ENCODE results near the gene KRTAP4-1.
"Not testable (repeated sequence)": the region's sequence is repeated elsewhere in the genome, so short reads cannot be mapped to it uniquely, and the experiment has no call there.

The KRTAP4-1 gene

GRCh38 chr17:41211845-41212466 is 27.2 kb upstream of the KRTAP4-1 start:
- FAIRE-seq (no peak), DNase-seq (ENCODE audit: insufficient read length, low spot score) (no peak)
- TF ChIP-seq TAF1 (IDR thresholded peaks at IDR 0.05; ENCODE audit: low read depth, low read length) (no peak), PAX5 (IDR thresholded peaks at IDR 0.05; ENCODE audit: insufficient read depth, low read length, severe bottlenecking) (no peak), POLR2AphosphoS5 (IDR thresholded peaks at IDR 0.05; ENCODE audit: low read depth, low read length) (no peak)

GRCh38 chr17:41199421-41200078 is 14.8 kb upstream of the KRTAP4-1 start:
- DNase-seq (ENCODE audit: insufficient read length, low spot score) (no peak), FAIRE-seq (no peak)
- TF ChIP-seq POLR2A (IDR thresholded peaks at IDR 0.05; ENCODE audit: low read depth, low read length) (no peak), SPI1 (IDR thresholded peaks at IDR 0.05; ENCODE audit: low read depth, low read length) (no peak), TAF1 (IDR thresholded peaks at IDR 0.05; ENCODE audit: low read depth, low read length) (no peak), PAX5 (IDR thresholded peaks at IDR 0.05; ENCODE audit: insufficient read depth, low read length, severe bottlenecking) (no peak), POU2F2 (IDR thresholded peaks at IDR 0.05; ENCODE audit: low read depth, low read length) (no peak), POLR2AphosphoS5 (IDR thresholded peaks at IDR 0.05; ENCODE audit: low read depth, low read length) (no peak)

GRCh38 chr17:41196068-41196467 is 11.4 kb upstream of the KRTAP4-1 start:
- DNase-seq (ENCODE audit: insufficient read length, low spot score) (no peak), FAIRE-seq (no peak)
- no peak for TF ChIP-seq POU2F2 (IDR thresholded peaks at IDR 0.05; ENCODE audit: low read depth, low read length)
- no peak for TF ChIP-seq SPI1 (IDR thresholded peaks at IDR 0.05; ENCODE audit: low read depth, low read length)
- TF ChIP-seq PAX5 (IDR thresholded peaks at IDR 0.05; ENCODE audit: insufficient read depth, low read length, severe bottlenecking), result no peak
- no peak for TF ChIP-seq POLR2A (IDR thresholded peaks at IDR 0.05; ENCODE audit: low read depth, low read length)
- TF ChIP-seq TAF1 (IDR thresholded peaks at IDR 0.05; ENCODE audit: low read depth, low read length), result no peak
- no peak for TF ChIP-seq POLR2AphosphoS5 (IDR thresholded peaks at IDR 0.05; ENCODE audit: low read depth, low read length)

GRCh38 chr17:41190328-41190727 is 5.6 kb upstream of the KRTAP4-1 start:
- FAIRE-seq (no peak), DNase-seq (ENCODE audit: insufficient read length, low spot score) (no peak)
- TF ChIP-seq POU2F2 (IDR thresholded peaks at IDR 0.05; ENCODE audit: low read depth, low read length), result no peak
- TF ChIP-seq POLR2A (IDR thresholded peaks at IDR 0.05; ENCODE audit: low read depth, low read length), result no peak
- TF ChIP-seq PAX5 (IDR thresholded peaks at IDR 0.05; ENCODE audit: insufficient read depth, low read length, severe bottlenecking), result no peak
- TF ChIP-seq TAF1 (IDR thresholded peaks at IDR 0.05; ENCODE audit: low read depth, low read length), result no peak
- no peak for TF ChIP-seq SPI1 (IDR thresholded peaks at IDR 0.05; ENCODE audit: low read depth, low read length)
- TF ChIP-seq POLR2AphosphoS5 (IDR thresholded peaks at IDR 0.05; ENCODE audit: low read depth, low read length), result no peak

GRCh38 chr17:41189837-41190318 is 5.2 kb upstream of the KRTAP4-1 start, which contains the start of gene KRTAP9-1:
Gene KRTAP9-1 (plus strand): TSS chr17:41189887. CDS start chr17:41189887, 0 bp downstream.
- not testable (repeated sequence) for FAIRE-seq; DNase-seq (ENCODE audit: insufficient read length, low spot score)

GRCh38 chr17:41186872-41187271 is 2.2 kb upstream of the KRTAP4-1 start:
- TF ChIP-seq SPI1 (IDR thresholded peaks at IDR 0.05; ENCODE audit: low read depth, low read length), result no peak
- TF ChIP-seq PAX5 (IDR thresholded peaks at IDR 0.05; ENCODE audit: insufficient read depth, low read length, severe bottlenecking), result no peak
- no peak for TF ChIP-seq TAF1 (IDR thresholded peaks at IDR 0.05; ENCODE audit: low read depth, low read length)
- TF ChIP-seq POLR2AphosphoS5 (IDR thresholded peaks at IDR 0.05; ENCODE audit: low read depth, low read length), result no peak
- DNase-seq (ENCODE audit: insufficient read length, low spot score), result no peak

GRCh38 chr17:41185001-41185400 is 290 bp upstream of the KRTAP4-1 start:
- no peak for DNase-seq (ENCODE audit: insufficient read length, low spot score)
- no peak for TF ChIP-seq PAX5 (IDR thresholded peaks at IDR 0.05; ENCODE audit: insufficient read depth, low read length, severe bottlenecking)
- TF ChIP-seq TAF1 (IDR thresholded peaks at IDR 0.05; ENCODE audit: low read depth, low read length), result no peak
- no peak for TF ChIP-seq SPI1 (IDR thresholded peaks at IDR 0.05; ENCODE audit: low read depth, low read length)
- no peak for TF ChIP-seq POU2F2 (IDR thresholded peaks at IDR 0.05; ENCODE audit: low read depth, low read length)
- TF ChIP-seq POLR2AphosphoS5 (IDR thresholded peaks at IDR 0.05; ENCODE audit: low read depth, low read length), result no peak
- TF ChIP-seq POLR2A (IDR thresholded peaks at IDR 0.05; ENCODE audit: low read depth, low read length), result no peak
- no peak for FAIRE-seq

More at GRCh38 chr17:41186872-41187271, 2.2 kb upstream of the KRTAP4-1 start:
- FAIRE-seq, result no peak

- DNase-seq (ENCODE audit: insufficient read length, low spot score), result no peak
- TF ChIP-seq TAF1 (IDR thresholded peaks at IDR 0.05; ENCODE audit: low read depth, low read length) (no peak), PAX5 (IDR thresholded peaks at IDR 0.05; ENCODE audit: insufficient read depth, low read length, severe bottlenecking) (no peak), SPI1 (IDR thresholded peaks at IDR 0.05; ENCODE audit: low read depth, low read length) (no peak), POLR2AphosphoS5 (IDR thresholded peaks at IDR 0.05; ENCODE audit: low read depth, low read length) (no peak), POLR2A (IDR thresholded peaks at IDR 0.05; ENCODE audit: low read depth, low read length) (no peak), POU2F2 (IDR thresholded peaks at IDR 0.05; ENCODE audit: low read depth, low read length) (no peak)
- FAIRE-seq, result no peak
These were observed 5.7 kb downstream of the KRTAP4-1 start for GRCh38 chr17:41178843-41179616.

- DNase-seq (ENCODE audit: insufficient read length, low spot score) (no peak), FAIRE-seq (no peak)
- TF ChIP-seq TAF1 (IDR thresholded peaks at IDR 0.05; ENCODE audit: low read depth, low read length) (no peak), POLR2AphosphoS5 (IDR thresholded peaks at IDR 0.05; ENCODE audit: low read depth, low read length) (no peak), PAX5 (IDR thresholded peaks at IDR 0.05; ENCODE audit: insufficient read depth, low read length, severe bottlenecking) (no peak), POU2F2 (IDR thresholded peaks at IDR 0.05; ENCODE audit: low read depth, low read length) (no peak), POLR2A (IDR thresholded peaks at IDR 0.05; ENCODE audit: low read depth, low read length) (no peak), SPI1 (IDR thresholded peaks at IDR 0.05; ENCODE audit: low read depth, low read length) (no peak)
These were observed 6.4 kb downstream of the KRTAP4-1 start for GRCh38 chr17:41178341-41178740.

Measured in GM12891 (cell line).